ENCODE results near the gene SAMD4A.

SAMD4A gene

GRCh38 chr14:54667764-54668163 is 100.8 kb downstream of the SAMD4A start:
- no peaks in the 10 kb centered on the region for H3K36me3 ChIP-seq (ENCODE audit: insufficient read depth, low read length)
- no peak overlapping the region for H3K9ac ChIP-seq (ENCODE audit: low read length)
- no peaks in the 10 kb centered on the region for H3K4me1 ChIP-seq (ENCODE audit: insufficient read depth, low read length, severe bottlenecking)
- no peaks in the 10 kb centered on the region for H3K9me3 ChIP-seq (ENCODE audit: low read length)
- H3F3A ChIP-seq (ENCODE audit: insufficient read depth, low read length) = no peaks in the 10 kb centered on the region
- no peaks in the 10 kb centered on the region for H3K79me2 ChIP-seq (ENCODE audit: insufficient read depth, low read length)
- H3K9me2 ChIP-seq (ENCODE audit: low read depth, low read length) = no peaks in the 10 kb centered on the region
- no peak for TF ChIP-seq EZH2 (IDR thresholded peaks at IDR 0.05; ENCODE audit: borderline replicate concordance, low read length)
- H3K27me3 ChIP-seq (ENCODE audit: insufficient read depth, low read length) = no peaks in the 10 kb centered on the region
- H3K4me3 ChIP-seq (ENCODE audit: low read depth, low read length, poor library complexity, severe bottlenecking) = no peak overlapping the region
- H3K4me2 ChIP-seq (ENCODE audit: low read length) = no peak overlapping the region
- no peak overlapping the region for H3K27ac ChIP-seq (ENCODE audit: low read depth, low read length, poor library complexity, severe bottlenecking)
- no peaks in the 10 kb centered on the region for H4K20me1 ChIP-seq (ENCODE audit: insufficient read depth, low read length)
- H2AFZ ChIP-seq (ENCODE audit: low read length) = no peak overlapping the region

- Histone ChIP-seq H3K36me3 (ENCODE audit: insufficient read depth, low read length) (no peaks in the 10 kb centered on the region), H3K9me3 (ENCODE audit: low read length) (no peaks in the 10 kb centered on the region), H3K9me2 (ENCODE audit: low read depth, low read length) (no peaks in the 10 kb centered on the region), H3K79me2 (ENCODE audit: insufficient read depth, low read length) (no peaks in the 10 kb centered on the region), H4K20me1 (ENCODE audit: insufficient read depth, low read length) (no peaks in the 10 kb centered on the region), H3K9ac (ENCODE audit: low read length) (no peak overlapping the region), H2AFZ (ENCODE audit: low read length) (no peak overlapping the region), H3F3A (ENCODE audit: insufficient read depth, low read length) (no peaks in the 10 kb centered on the region), H3K4me1 (ENCODE audit: insufficient read depth, low read length, severe bottlenecking) (no peaks in the 10 kb centered on the region), H3K27ac (ENCODE audit: low read depth, low read length, poor library complexity, severe bottlenecking) (no peak overlapping the region), H3K27me3 (ENCODE audit: insufficient read depth, low read length) (no peaks in the 10 kb centered on the region), H3K4me3 (ENCODE audit: low read depth, low read length, poor library complexity, severe bottlenecking) (no peak overlapping the region), H3K4me2 (ENCODE audit: low read length) (no peak overlapping the region)
- TF ChIP-seq CTCF (IDR thresholded peaks at IDR 0.05; ENCODE audit: low read length) (no peak), EZH2 (IDR thresholded peaks at IDR 0.05; ENCODE audit: borderline replicate concordance, low read length) (no peak)
Observed at GRCh38 chr14:54669721-54670561, 103.0 kb downstream of the SAMD4A start.

GRCh38 chr14:54671537-54671936 is 104.6 kb downstream of the SAMD4A start:
- Histone ChIP-seq H3K79me2 (ENCODE audit: insufficient read depth, low read length) (no peaks in the 10 kb centered on the region), H3K9me2 (ENCODE audit: low read depth, low read length) (no peaks in the 10 kb centered on the region), H3K36me3 (ENCODE audit: insufficient read depth, low read length) (no peaks in the 10 kb centered on the region), H4K20me1 (ENCODE audit: insufficient read depth, low read length) (no peaks in the 10 kb centered on the region), H3K27me3 (ENCODE audit: insufficient read depth, low read length) (no peaks in the 10 kb centered on the region), H3K4me1 (ENCODE audit: insufficient read depth, low read length, severe bottlenecking) (no peaks in the 10 kb centered on the region), H3K4me3 (ENCODE audit: low read depth, low read length, poor library complexity, severe bottlenecking) (no peak overlapping the region), H3K27ac (ENCODE audit: low read depth, low read length, poor library complexity, severe bottlenecking) (no peak overlapping the region), H3K9me3 (ENCODE audit: low read length) (no peaks in the 10 kb centered on the region), H3K9ac (ENCODE audit: low read length) (no peak overlapping the region), H2AFZ (ENCODE audit: low read length) (no peak overlapping the region), H3F3A (ENCODE audit: insufficient read depth, low read length) (no peaks in the 10 kb centered on the region), H3K4me2 (ENCODE audit: low read length) (no peak overlapping the region)
- no peak for TF ChIP-seq CTCF (IDR thresholded peaks at IDR 0.05; ENCODE audit: low read length)
- no peak for TF ChIP-seq EZH2 (IDR thresholded peaks at IDR 0.05; ENCODE audit: borderline replicate concordance, low read length)

DNA sequence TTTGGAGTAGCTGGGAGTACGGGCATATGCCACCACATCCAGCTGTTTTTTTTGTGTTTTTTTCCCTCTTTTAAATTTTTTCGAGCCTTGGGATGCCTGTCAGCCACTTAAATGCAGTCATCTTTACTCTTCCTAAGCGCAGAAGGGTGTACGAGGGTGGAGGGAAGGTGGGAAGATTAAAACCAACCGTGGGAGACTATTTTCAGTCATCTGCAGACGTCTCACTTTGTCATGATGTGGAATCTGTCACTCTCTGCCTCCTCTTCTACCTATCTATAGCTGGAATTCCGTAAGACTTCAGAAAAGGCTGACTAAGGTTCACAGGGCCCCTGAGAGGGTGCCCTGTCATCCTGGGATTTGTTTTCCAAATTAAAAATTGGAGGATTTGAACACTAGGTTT is 105.3 kb downstream of the SAMD4A start:
- Histone ChIP-seq H3K79me2 (ENCODE audit: insufficient read depth, low read length) (no peaks in the 10 kb centered on the region), H3K27ac (ENCODE audit: low read depth, low read length, poor library complexity, severe bottlenecking) (no peak overlapping the region), H4K20me1 (ENCODE audit: insufficient read depth, low read length) (no peaks in the 10 kb centered on the region), H3K9me2 (ENCODE audit: low read depth, low read length) (no peaks in the 10 kb centered on the region), H2AFZ (ENCODE audit: low read length) (no peak overlapping the region), H3K4me1 (ENCODE audit: insufficient read depth, low read length, severe bottlenecking) (no peaks in the 10 kb centered on the region), H3K9me3 (ENCODE audit: low read length) (no peaks in the 10 kb centered on the region), H3K4me3 (ENCODE audit: low read depth, low read length, poor library complexity, severe bottlenecking) (no peak overlapping the region), H3K9ac (ENCODE audit: low read length) (no peak overlapping the region), H3F3A (ENCODE audit: insufficient read depth, low read length) (no peaks in the 10 kb centered on the region), H3K36me3 (ENCODE audit: insufficient read depth, low read length) (no peaks in the 10 kb centered on the region), H3K27me3 (ENCODE audit: insufficient read depth, low read length) (no peaks in the 10 kb centered on the region), H3K4me2 (ENCODE audit: low read length) (no peak overlapping the region)
- no peak for TF ChIP-seq EZH2 (IDR thresholded peaks at IDR 0.05; ENCODE audit: borderline replicate concordance, low read length)
- TF ChIP-seq CTCF (IDR thresholded peaks at IDR 0.05; ENCODE audit: low read length) = no peak

All from OCI-LY1 (cell line).